ENCODE data around the gene SFXN1.

DNA sequence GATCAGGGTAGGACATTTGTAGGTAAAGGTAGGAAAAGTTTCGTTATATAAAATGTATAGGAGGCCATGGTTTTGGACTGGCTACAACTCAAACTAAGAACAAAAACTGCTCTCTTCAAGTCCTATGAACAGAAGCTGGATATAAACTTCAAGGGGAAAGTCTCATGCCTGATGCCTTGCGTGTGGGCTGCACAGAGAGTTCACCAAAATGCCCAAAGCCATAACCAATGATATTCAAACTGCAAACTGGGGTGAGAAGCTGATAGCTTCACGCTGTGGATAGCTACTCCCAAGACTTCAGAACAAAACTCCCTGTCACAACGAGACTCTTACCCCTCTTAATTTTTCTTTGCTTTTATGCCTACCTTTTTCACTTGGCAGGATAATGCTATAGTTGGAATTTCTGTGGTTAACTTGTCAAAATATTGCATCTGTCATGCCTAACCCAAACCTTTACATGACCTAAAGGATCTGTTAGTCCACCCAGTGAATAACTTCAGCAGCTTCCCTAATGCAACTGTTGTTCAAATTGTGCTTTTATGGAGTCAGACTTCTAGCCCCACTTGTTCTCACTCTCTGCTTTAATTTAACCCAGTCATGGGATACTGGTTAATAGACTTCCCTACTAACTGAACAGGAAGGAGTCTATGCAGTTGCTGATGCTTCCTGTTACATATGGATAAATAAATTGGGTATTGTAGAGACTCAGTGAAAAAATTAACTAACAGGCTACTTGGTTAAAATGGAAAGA is 71.9 kb downstream of the SFXN1 start:
- TF ChIP-seq, protein P1, sequence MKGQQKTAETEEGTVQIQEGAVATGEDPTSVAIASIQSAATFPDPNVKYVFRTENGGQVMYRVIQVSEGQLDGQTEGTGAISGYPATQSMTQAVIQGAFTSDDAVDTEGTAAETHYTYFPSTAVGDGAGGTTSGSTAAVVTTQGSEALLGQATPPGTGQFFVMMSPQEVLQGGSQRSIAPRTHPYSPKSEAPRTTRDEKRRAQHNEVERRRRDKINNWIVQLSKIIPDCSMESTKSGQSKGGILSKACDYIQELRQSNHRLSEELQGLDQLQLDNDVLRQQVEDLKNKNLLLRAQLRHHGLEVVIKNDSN (IDR thresholded peaks at IDR 0.05) = no peak
- TF ChIP-seq EGR1 (IDR thresholded peaks at IDR 0.05) = no peak
- no peak for TF ChIP-seq FOXM1 (IDR thresholded peaks at IDR 0.05; ENCODE audit: borderline replicate concordance, low read depth)
- no peak for TF ChIP-seq EP300 (IDR thresholded peaks at IDR 0.05; ENCODE audit: borderline replicate concordance)
- TF ChIP-seq, protein P2, sequence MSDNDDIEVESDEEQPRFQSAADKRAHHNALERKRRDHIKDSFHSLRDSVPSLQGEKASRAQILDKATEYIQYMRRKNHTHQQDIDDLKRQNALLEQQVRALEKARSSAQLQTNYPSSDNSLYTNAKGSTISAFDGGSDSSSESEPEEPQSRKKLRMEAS (IDR thresholded peaks at IDR 0.05) = no peak
- no peak for TF ChIP-seq TCF12 (IDR thresholded peaks at IDR 0.05; ENCODE audit: low read depth)

Data from Ishikawa (cell line).